ENCODE data around the gene EVL.

The EVL gene

DNA sequence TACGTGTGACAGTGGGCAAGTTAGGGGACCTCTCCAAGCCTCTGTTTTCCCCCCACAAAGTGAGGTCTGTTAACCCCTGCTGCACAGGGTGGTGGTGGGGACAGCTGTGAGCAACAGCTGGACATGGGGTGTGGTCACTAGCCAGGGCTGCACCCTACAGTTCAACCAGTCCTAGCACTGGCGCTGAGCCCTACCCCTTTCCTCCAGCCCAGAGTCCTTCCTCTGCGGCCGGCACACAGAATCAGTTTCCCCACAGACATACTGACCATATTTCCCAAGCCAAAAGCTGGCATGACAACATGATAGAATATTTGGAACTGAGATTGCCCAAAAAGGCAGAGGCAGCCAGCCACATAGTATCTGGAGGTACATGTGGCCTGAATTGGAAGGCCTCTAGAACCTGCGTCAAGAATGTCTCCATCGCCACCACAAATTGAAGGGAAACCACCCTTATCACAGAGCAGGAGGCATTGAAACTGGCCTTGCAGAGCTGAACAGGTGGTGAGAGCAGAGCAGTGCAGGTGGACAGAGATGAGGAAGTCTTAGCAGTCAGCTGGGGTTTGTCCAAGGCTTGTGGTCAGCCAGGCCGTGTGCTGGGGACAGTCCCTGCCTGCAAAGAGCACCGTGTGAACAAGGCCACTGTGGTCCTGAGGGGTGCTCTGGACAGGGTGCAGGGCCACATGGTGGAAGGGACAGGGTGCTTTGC, 73.0 kb downstream of the EVL start:
- ChIA-PET POLR2A (no interaction called here), CTCF (interaction anchor here (0.5 kb wide), 1 partner anchor 45 kb away, joined by 4 read pairs; no protein-coding TSS in a partner anchor)
- TF ChIP-seq CTBP1 (IDR thresholded peaks at IDR 0.05; ENCODE audit: borderline replicate concordance), result no peak
- TF ChIP-seq FOXK2 (IDR thresholded peaks at IDR 0.05), result no peak
- TF ChIP-seq FOXA1 (IDR thresholded peaks at IDR 0.05), result no peak
- TF ChIP-seq ZNF384 (IDR thresholded peaks at IDR 0.05), result no peak
- TF ChIP-seq ARNT (IDR thresholded peaks at IDR 0.05), result no peak
- no peak for TF ChIP-seq SUZ12 (IDR thresholded peaks at IDR 0.05)
- no peak for TF ChIP-seq NFRKB (IDR thresholded peaks at IDR 0.05)
- TF ChIP-seq BHLHE40 (IDR thresholded peaks at IDR 0.05; ENCODE audit: borderline replicate concordance), result no peak
- no peak for TF ChIP-seq HDGF (IDR thresholded peaks at IDR 0.05; ENCODE audit: borderline replicate concordance)
- TF ChIP-seq FOXM1 (IDR thresholded peaks at IDR 0.05; ENCODE audit: borderline replicate concordance), result no peak
- no peak for TF ChIP-seq LEF1 (IDR thresholded peaks at IDR 0.05; ENCODE audit: borderline replicate concordance)
- no peak for TF ChIP-seq TARDBP (IDR thresholded peaks at IDR 0.05)
- no peak for TF ChIP-seq ELF4 (IDR thresholded peaks at IDR 0.05)
- no peak for TF ChIP-seq SP1 (IDR thresholded peaks at IDR 0.05)
- no peak for DNase-seq (ENCODE audit: extremely low spot score)

DNA sequence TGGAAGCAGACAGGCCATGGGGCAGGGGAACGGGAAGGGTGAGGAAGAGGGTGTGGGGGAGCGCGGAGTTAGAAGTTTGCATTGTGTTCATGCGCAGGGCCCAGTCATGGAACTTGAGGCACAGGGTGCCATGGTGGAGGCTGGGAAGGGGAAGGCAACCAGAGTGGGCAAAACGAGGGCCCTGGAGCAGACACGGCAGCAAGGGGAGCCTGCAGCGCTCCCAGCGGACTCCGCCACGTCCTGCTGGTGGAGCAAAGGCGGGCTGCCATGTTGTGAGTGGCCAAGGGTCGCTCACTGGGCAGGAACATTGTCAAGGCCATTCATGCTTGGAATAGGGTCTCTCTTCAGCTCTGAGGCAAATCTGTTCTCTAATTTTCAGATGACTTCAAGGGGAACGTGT, 73.7 kb downstream of the EVL start:
- TF ChIP-seq SP1 (IDR thresholded peaks at IDR 0.05) (no peak), HDGF (IDR thresholded peaks at IDR 0.05; ENCODE audit: borderline replicate concordance) (no peak), LEF1 (IDR thresholded peaks at IDR 0.05; ENCODE audit: borderline replicate concordance) (no peak), SUZ12 (IDR thresholded peaks at IDR 0.05) (no peak), ZNF384 (IDR thresholded peaks at IDR 0.05) (no peak), FOXK2 (IDR thresholded peaks at IDR 0.05) (no peak), FOXM1 (IDR thresholded peaks at IDR 0.05; ENCODE audit: borderline replicate concordance) (no peak), ELF4 (IDR thresholded peaks at IDR 0.05) (no peak), CTBP1 (IDR thresholded peaks at IDR 0.05; ENCODE audit: borderline replicate concordance) (no peak), ARNT (IDR thresholded peaks at IDR 0.05) (no peak), TARDBP (IDR thresholded peaks at IDR 0.05) (no peak), NFRKB (IDR thresholded peaks at IDR 0.05) (no peak), BHLHE40 (IDR thresholded peaks at IDR 0.05; ENCODE audit: borderline replicate concordance) (no peak)
- TF ChIP-seq, protein P1, sequence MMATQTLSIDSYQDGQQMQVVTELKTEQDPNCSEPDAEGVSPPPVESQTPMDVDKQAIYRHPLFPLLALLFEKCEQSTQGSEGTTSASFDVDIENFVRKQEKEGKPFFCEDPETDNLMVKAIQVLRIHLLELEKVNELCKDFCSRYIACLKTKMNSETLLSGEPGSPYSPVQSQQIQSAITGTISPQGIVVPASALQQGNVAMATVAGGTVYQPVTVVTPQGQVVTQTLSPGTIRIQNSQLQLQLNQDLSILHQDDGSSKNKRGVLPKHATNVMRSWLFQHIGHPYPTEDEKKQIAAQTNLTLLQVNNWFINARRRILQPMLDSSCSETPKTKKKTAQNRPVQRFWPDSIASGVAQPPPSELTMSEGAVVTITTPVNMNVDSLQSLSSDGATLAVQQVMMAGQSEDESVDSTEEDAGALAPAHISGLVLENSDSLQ (IDR thresholded peaks at IDR 0.05), result no peak
- DNase-seq (ENCODE audit: extremely low spot score), result no peak
- ChIA-PET CTCF (no interaction called here), POLR2A (interaction anchor here (1.7 kb wide), 1 partner anchor 54 kb away, joined by 4 read pairs; no protein-coding TSS in a partner anchor)

DNA sequence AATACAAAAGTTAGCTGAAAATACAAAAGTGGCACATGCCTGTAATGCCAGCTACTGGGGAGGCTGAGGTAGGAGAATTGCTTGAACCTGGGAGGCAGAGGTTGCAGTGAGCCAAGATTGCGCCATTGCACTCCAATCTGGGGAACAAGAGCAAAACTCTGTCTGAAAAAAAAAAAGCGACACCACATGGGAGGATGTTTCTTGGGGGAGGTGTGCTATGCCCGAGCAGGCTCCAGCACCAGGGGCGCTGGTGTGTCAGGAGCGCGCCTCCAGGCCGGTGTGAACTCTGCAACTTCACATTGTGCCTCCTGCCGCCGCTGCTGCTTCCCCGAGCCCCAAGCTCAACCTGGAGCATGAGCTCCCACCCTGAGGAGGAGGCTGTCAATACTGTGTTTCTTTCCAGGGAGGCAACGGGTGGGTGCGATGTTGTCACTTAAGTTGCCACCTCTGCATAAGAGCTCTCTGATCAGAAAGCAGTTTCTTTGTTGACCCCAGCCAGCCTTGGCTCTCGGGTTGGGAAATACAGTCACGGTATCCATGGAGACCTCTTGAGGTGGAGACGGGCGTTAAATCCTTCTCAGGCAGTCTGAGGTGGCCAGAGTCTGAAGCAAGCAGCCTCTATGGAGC, 75.3 kb downstream of the EVL start:
- no peak for TF ChIP-seq FOXK2 (IDR thresholded peaks at IDR 0.05)
- no peak for TF ChIP-seq HDGF (IDR thresholded peaks at IDR 0.05; ENCODE audit: borderline replicate concordance)
- TF ChIP-seq LEF1 (IDR thresholded peaks at IDR 0.05; ENCODE audit: borderline replicate concordance), result no peak
- TF ChIP-seq, protein P1 (IDR thresholded peaks at IDR 0.05), result no peak
- no peak for TF ChIP-seq L3MBTL2 (conservative IDR thresholded peaks at IDR 0.05)
- TF ChIP-seq SP1 (IDR thresholded peaks at IDR 0.05), result no peak
- TF ChIP-seq FOXM1 (IDR thresholded peaks at IDR 0.05; ENCODE audit: borderline replicate concordance), result no peak
- TF ChIP-seq ARNT (IDR thresholded peaks at IDR 0.05), result no peak
- TF ChIP-seq FOXA1 (IDR thresholded peaks at IDR 0.05), result no peak
- TF ChIP-seq SUZ12 (IDR thresholded peaks at IDR 0.05), result no peak
- no peak for TF ChIP-seq NFRKB (IDR thresholded peaks at IDR 0.05)
- TF ChIP-seq TARDBP (IDR thresholded peaks at IDR 0.05), result no peak
- TF ChIP-seq ZNF384 (IDR thresholded peaks at IDR 0.05), result no peak
- no peak for TF ChIP-seq ELF4 (IDR thresholded peaks at IDR 0.05)
- TF ChIP-seq CTBP1 (IDR thresholded peaks at IDR 0.05; ENCODE audit: borderline replicate concordance), result no peak
- no peak for DNase-seq (ENCODE audit: extremely low spot score)
- POLR2A ChIA-PET, result interaction anchor here (1.7 kb wide), 1 partner anchor 52 kb away, joined by 4 read pairs; no protein-coding TSS in a partner anchor
- CTCF ChIA-PET, result interaction anchor here (3.0 kb wide), 1 partner anchor 15 kb away, joined by 8 read pairs; no protein-coding TSS in a partner anchor

DNA sequence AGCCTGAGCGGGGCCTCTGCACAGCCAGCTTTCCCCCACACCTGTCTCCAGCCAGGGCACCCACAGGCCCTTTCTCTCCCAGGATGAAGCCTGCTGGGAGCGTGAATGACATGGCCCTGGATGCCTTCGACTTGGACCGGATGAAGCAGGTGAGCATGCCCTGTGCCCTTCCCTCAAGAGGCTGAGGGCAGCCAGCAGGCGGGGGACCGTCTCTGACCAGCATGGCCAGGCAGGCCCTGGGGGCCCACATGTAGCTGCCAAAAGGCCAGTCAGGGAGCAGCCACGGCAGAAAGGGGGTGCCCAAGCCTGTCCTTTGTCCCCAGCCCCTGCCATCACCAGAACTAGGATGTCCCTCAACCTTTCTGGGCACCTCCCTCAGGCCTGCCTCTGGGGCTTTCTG, 75.9 kb downstream of the EVL start:
- no peak for DNase-seq (ENCODE audit: extremely low spot score)
- POLR2A ChIA-PET, result no interaction called here
- TF ChIP-seq ARNT (IDR thresholded peaks at IDR 0.05), result no peak
- TF ChIP-seq BHLHE40 (IDR thresholded peaks at IDR 0.05; ENCODE audit: borderline replicate concordance), result no peak
- TF ChIP-seq TARDBP (IDR thresholded peaks at IDR 0.05), result no peak
- no peak for TF ChIP-seq SUZ12 (IDR thresholded peaks at IDR 0.05)
- TF ChIP-seq NFRKB (IDR thresholded peaks at IDR 0.05), result no peak
- TF ChIP-seq ELF4 (IDR thresholded peaks at IDR 0.05), result no peak
- TF ChIP-seq L3MBTL2 (conservative IDR thresholded peaks at IDR 0.05), result no peak
- TF ChIP-seq FOXK2 (IDR thresholded peaks at IDR 0.05), result no peak
- TF ChIP-seq HDGF (IDR thresholded peaks at IDR 0.05; ENCODE audit: borderline replicate concordance), result no peak
- no peak for TF ChIP-seq FOXA1 (IDR thresholded peaks at IDR 0.05)
- no peak for TF ChIP-seq FOXM1 (IDR thresholded peaks at IDR 0.05; ENCODE audit: borderline replicate concordance)
- TF ChIP-seq, protein P1 (IDR thresholded peaks at IDR 0.05), result no peak
- TF ChIP-seq CTBP1 (IDR thresholded peaks at IDR 0.05; ENCODE audit: borderline replicate concordance), result no peak
- no peak for TF ChIP-seq SP1 (IDR thresholded peaks at IDR 0.05)
- TF ChIP-seq LEF1 (IDR thresholded peaks at IDR 0.05; ENCODE audit: borderline replicate concordance), result no peak
- no peak for TF ChIP-seq ZNF384 (IDR thresholded peaks at IDR 0.05)
- CTCF ChIA-PET, result interaction anchor here (3.0 kb wide), 1 partner anchor 14 kb away, joined by 8 read pairs; no protein-coding TSS in a partner anchor
